HFFc6 (cell line): ENCODE measurements around the gene GSS. TPM values are rescaled to one million over a fixed set of nuclear protein-coding genes. Genes with fewer than 3 reads are reported as not detected.
A peak's percentile ranks its signal among the peaks of the same experiment; 100 is the strongest.

Source experiments
- DNase-seq: peaks from one replicate; pipeline ENCODE4 v3.0.0-alpha.2; 2018
- H3K27ac Mint-ChIP-seq: 2 replicates; pipeline ENCODE4 v1.8.0; 2020; ENCODE audit warnings: mild to moderate bottlenecking, mixed read lengths
- H3K27me3 Mint-ChIP-seq: 2 replicates; pipeline ENCODE4 v1.8.0; 2021; ENCODE audit warnings: mild to moderate bottlenecking, moderate library complexity, mixed read lengths; ENCODE audit not compliant: insufficient read depth
- H3K36me3 Mint-ChIP-seq: 2 replicates; pipeline ENCODE4 v1.8.0; 2021; ENCODE audit warnings: low read depth, mixed read lengths
- H3K4me1 Mint-ChIP-seq: 2 replicates; pipeline ENCODE4 v1.8.0; 2020; ENCODE audit warnings: low read depth, mixed read lengths
- H3K4me3 Mint-ChIP-seq: 2 replicates; pipeline ENCODE4 v1.8.0; 2020; ENCODE audit warnings: mild to moderate bottlenecking, moderate library complexity, mixed read lengths
- H3K9me3 Mint-ChIP-seq: 2 replicates; pipeline ENCODE4 v1.8.0; 2020; ENCODE audit warnings: mild to moderate bottlenecking, mixed read lengths
- total RNA-seq, 6 experiments: library from RNA; stranded (reverse); fragmentation: NEBNext Ultra II Directional; extraction: Animal tissue kit (Norgen Biotek cat#: 25700); gene quantifications; 2 replicates in 1 of 6; 3 replicates in 5 of 6; pipeline ENCODE4 v1.2.3, GENCODE V29; 2021
- TF ChIP-seq, protein P1 (sequence below): fragments of 200-600 bp; sonication (generic); IDR thresholded peaks from 2 replicates; pipeline ENCODE4 v1.5.0; 2021; ENCODE audit warnings: antibody characterized with exemption, mild to moderate bottlenecking

GSS gene
- total RNA-seq, 6 experiments from 2014 or later, result 72.1 to 86.8 (median 76.6) TPM

DNA sequence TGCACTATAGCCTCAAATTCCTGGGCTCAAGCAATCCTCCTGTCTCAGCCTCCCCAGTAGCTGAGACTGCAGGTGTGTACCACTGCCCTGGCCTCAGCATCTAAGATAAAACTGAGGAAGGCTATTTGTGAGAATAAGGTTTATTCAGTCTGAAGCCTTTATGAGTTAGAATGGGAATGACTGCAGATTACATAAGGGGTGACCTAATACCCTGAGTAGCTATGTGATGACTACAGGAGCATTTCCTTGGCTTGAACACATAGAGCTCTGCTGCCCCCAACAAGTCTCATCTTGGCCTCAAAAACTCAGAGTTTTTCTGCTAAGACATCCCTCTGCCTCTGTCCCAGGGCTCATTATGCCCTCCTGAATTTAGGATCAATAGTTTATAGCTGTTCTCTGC lies 7.6 kb downstream of the GSS start:
- no peaks in the 10 kb centered on the region for H3K9me3 Mint-ChIP-seq
- H3K4me1 Mint-ChIP-seq, result peaks cover 47% of the 10 kb centered on the region
- TF ChIP-seq, protein P1, sequence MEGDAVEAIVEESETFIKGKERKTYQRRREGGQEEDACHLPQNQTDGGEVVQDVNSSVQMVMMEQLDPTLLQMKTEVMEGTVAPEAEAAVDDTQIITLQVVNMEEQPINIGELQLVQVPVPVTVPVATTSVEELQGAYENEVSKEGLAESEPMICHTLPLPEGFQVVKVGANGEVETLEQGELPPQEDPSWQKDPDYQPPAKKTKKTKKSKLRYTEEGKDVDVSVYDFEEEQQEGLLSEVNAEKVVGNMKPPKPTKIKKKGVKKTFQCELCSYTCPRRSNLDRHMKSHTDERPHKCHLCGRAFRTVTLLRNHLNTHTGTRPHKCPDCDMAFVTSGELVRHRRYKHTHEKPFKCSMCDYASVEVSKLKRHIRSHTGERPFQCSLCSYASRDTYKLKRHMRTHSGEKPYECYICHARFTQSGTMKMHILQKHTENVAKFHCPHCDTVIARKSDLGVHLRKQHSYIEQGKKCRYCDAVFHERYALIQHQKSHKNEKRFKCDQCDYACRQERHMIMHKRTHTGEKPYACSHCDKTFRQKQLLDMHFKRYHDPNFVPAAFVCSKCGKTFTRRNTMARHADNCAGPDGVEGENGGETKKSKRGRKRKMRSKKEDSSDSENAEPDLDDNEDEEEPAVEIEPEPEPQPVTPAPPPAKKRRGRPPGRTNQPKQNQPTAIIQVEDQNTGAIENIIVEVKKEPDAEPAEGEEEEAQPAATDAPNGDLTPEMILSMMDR, result peak; percentile 20; the same call in 1 of the 2 replicates
- peaks cover 26% of the 10 kb centered on the region for H3K36me3 Mint-ChIP-seq
- peaks cover 2% of the 10 kb centered on the region; the same call in 1 of the 2 replicates for H3K27me3 Mint-ChIP-seq
- H3K4me3 Mint-ChIP-seq, result peak overlapping the region; percentile 36; the same call in 1 of the 2 replicates
- peak; percentile 76 for DNase-seq
- H3K27ac Mint-ChIP-seq, result peak overlapping the region; percentile 89

DNA sequence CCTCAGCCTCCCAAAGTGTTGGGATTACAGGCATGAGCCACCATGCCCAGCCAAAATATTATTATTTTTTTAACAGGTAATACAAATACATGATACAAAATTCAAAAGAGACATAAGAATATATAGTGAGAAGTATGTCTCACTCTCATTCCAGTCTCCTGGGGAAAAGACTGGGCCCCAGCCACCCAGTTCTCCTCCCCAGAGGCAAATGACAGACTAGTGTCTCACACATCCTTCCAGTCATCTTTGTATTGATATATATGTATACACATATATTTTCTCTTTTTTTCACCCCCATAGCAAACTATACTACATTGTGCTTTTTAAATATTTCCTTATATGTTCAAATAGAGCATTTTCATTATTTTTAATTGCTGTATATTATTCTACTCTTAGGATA lies 8.3 kb downstream of the GSS start:
- Mint-ChIP-seq H3K27ac (no peak overlapping the region), H3K9me3 (no peaks in the 10 kb centered on the region), H3K27me3 (peaks cover 2% of the 10 kb centered on the region; the same call in 1 of the 2 replicates), H3K4me1 (peaks cover 41% of the 10 kb centered on the region), H3K36me3 (peaks cover 31% of the 10 kb centered on the region), H3K4me3 (no peak overlapping the region)
- DNase-seq, result no peak
- TF ChIP-seq, protein P1, result no peak

DNA sequence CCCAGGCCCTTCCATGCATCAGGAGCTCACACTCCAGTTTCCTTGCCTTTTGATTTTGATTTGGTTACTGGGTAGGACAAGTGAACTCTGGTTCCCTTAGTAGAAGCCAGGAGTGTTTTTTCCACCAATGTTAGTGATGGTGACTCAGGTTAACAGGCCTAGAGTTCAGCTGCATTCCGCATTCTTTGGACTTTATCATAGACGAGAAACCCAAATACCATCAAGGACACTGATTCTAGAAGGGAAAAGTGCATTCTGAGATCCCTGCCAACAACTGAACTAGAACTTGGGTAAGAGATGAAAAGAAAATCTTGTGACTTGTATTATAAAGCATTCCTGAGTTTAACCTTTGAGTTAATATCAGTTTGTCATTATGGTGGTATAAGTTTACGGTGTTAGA lies 8.9 kb downstream of the GSS start:
- no peak for DNase-seq
- TF ChIP-seq, protein P1, result no peak
- Mint-ChIP-seq H3K27me3 (peaks cover 2% of the 10 kb centered on the region; the same call in 1 of the 2 replicates), H3K27ac (peak overlapping the region; percentile 16; the same call in 1 of the 2 replicates), H3K4me1 (peaks cover 45% of the 10 kb centered on the region), H3K9me3 (no peaks in the 10 kb centered on the region), H3K36me3 (peaks cover 31% of the 10 kb centered on the region), H3K4me3 (no peak overlapping the region)

DNA sequence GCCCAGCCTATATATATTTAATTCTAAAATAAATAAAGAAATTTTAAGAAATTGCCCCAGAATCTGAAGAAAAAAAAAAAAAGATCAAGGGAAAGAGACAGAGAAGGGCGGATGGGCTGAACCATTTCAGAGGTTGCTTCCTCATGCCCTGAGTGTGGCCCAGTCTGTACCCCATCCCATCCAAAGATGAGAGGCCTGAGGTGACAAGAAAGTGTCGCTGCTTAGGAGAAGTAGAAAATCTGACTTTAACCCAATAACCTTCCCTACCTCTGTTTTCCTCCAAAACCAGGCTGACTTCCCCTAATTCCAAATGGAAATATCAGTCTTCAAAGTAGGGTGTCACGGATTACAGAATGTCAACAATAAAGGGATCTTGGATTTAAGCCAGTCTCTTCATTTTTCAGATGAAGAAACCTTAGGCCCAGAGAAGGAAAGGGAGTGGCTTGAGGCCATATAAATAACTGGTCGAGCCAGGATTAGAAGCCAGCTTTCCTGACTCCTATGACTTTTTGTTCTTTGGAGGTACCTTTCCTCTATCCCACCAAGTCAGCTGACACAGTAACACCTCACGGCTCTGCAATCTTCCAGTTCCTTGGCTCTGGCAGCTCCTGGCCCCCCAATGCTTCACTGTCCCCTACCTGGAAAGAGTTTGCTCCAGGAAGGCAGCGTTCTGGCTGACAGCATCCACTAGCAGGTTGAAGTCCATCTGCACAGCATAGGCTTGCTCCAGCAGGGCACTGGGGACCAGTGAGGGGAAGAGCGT lies 10.1 kb downstream of the GSS start:
- TF ChIP-seq, protein P1, result no peak
- Mint-ChIP-seq H3K36me3 (peaks cover 37% of the 10 kb centered on the region), H3K4me3 (no peak overlapping the region), H3K9me3 (no peaks in the 10 kb centered on the region), H3K27me3 (peaks cover 2% of the 10 kb centered on the region; the same call in 1 of the 2 replicates), H3K27ac (no peak overlapping the region), H3K4me1 (peaks cover 57% of the 10 kb centered on the region)
- DNase-seq, result no peak

DNA sequence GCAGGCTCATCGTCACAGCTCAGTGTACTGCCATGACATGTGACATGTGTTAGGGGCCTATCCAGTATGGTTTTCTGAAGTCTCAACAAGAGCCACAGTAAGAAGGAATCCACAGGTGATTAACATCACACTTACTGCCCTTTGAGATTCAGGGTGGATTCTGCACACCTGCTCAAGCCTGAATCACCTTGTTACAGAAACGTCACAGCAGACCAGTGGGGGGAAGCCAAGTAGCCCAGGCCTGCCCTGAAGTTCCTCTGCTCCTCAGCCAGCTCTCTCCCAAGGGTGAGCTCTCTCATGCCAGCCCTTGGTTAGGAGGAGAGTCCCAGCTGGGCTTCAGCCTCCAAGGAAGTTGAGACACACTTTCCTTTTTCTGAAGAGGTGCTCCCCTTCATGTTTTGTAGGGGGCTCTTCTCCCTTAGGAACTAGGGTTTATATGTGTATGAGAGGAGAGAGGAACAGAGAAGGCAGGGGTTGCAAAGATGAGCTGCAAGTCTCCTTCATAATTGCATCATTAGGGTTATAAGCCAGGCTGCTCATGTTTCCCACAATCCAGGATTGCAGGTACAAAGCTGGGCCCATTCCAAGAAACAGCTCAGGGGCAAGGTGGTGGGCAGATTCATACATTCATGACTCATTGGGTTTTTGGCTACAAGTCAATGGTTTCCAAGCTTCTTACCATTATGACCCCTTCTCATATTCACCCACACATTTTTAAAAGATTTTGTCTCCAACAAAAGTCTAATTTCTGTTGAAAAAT lies 11.6 kb downstream of the GSS start:
- H3K9me3 Mint-ChIP-seq, result no peaks in the 10 kb centered on the region
- DNase-seq, result no peak
- peaks cover 38% of the 10 kb centered on the region for H3K36me3 Mint-ChIP-seq
- H3K27ac Mint-ChIP-seq, result no peak overlapping the region
- H3K4me1 Mint-ChIP-seq, result peaks cover 48% of the 10 kb centered on the region
- peaks cover 2% of the 10 kb centered on the region; the same call in 1 of the 2 replicates for H3K27me3 Mint-ChIP-seq
- TF ChIP-seq, protein P1, result no peak
- no peak overlapping the region for H3K4me3 Mint-ChIP-seq
